Small intestine (tissue), 4 donors: ENCODE results near the gene SCN7A. TPM values are rescaled to one million over a fixed set of nuclear protein-coding genes. Genes with fewer than 3 reads are reported as not detected.

Experiments
- polyA plus RNA-seq, 4 donors: library from polyadenylated mRNA; stranded (reverse) in 3 of 4; unstranded in 1 of 4; fragments of 200-250 nt in 3 of 4; fragments of 120-200 nt in 1 of 4; gene quantifications; one replicate each; pipeline versions ENCODE4 v1.2.1 to v1.2.3, GENCODE V29; 2013
- donor health status: healthy with polysubstance abuse.
- donor health status: Bipolar disorder and iron deficiency.
- donor health status: healthy.

The SCN7A gene
- polyA plus RNA-seq, 4 donors, result 0.27 to 3.2 (median 1.7) TPM; not detected in 1

Other genes starting within 250 kb of the SCN7A start
- 1 to 10 TPM in 2 of 4 donors, under 1 TPM in 1, not detected in 1; 0.27 to 2.1 (median 1.7) TPM for gene SCN9A, start 118.3 kb downstream of the SCN7A start, polyA plus RNA-seq